Kidney epithelial cell (primary cell): ENCODE measurements around the gene DMKN. TPM values are rescaled to one million over a fixed set of nuclear protein-coding genes. Genes with fewer than 3 reads are reported as not detected.

Source experiments
- DNase-seq: peaks from one replicate; pipeline ENCODE4 v3.0.0-alpha.2; 2010; ENCODE audit warnings: low read depth
- H3K27me3 ChIP-seq: 2 replicates; pipeline ENCODE4 v1.6.0; 2011; ENCODE audit warnings: low read length; ENCODE audit not compliant: control insufficient read depth, insufficient read depth
- H3K36me3 ChIP-seq: 2 replicates; pipeline ENCODE4 v1.5.1; 2011; ENCODE audit warnings: low read length; ENCODE audit not compliant: control insufficient read depth, insufficient read depth
- H3K4me3 ChIP-seq: 2 replicates; pipeline ENCODE4 v1.5.1; 2011; ENCODE audit warnings: low read depth, mild to moderate bottlenecking, control low read depth, low read length
- CTCF ChIP-seq: IDR thresholded peaks from 2 replicates; pipeline ENCODE4 v1.5.1; 2011; ENCODE audit warnings: mild to moderate bottlenecking, moderate library complexity, low read length, control low read depth, inconsistent platforms; ENCODE audit not compliant: insufficient read depth, poor library complexity, severe bottlenecking
- total RNA-seq: library from RNA; depleted of rRNA; stranded (reverse); fragments of >200 nt; gene quantifications from 2 replicates; pipeline ENCODE4 v1.2.3, GENCODE V29; 2015

Gene DMKN
- total RNA-seq, 1 donor from 2014 or later, result 266 TPM

GRCh38 chr19:35516310-35516709, 2.9 kb upstream of the DMKN start:
- no peak for TF ChIP-seq CTCF
- no peaks in the 10 kb centered on the region for H3K36me3 ChIP-seq
- H3K4me3 ChIP-seq, result no peak overlapping the region
- no peak for DNase-seq
- H3K27me3 ChIP-seq, result peaks cover 8% of the 10 kb centered on the region

GRCh38 chr19:35514282-35514809, 897 bp upstream of the DMKN start:
- peaks cover 11% of the 10 kb centered on the region for H3K27me3 ChIP-seq
- no peaks in the 10 kb centered on the region for H3K36me3 ChIP-seq
- DNase-seq, result no peak
- H3K4me3 ChIP-seq, result no peak overlapping the region
- TF ChIP-seq CTCF, result no peak

GRCh38 chr19:35512831-35513627, 420 bp downstream of the DMKN start:
- Histone ChIP-seq H3K27me3 (peaks cover 11% of the 10 kb centered on the region), H3K36me3 (no peaks in the 10 kb centered on the region), H3K4me3 (no peak overlapping the region)
- no peak for DNase-seq
- TF ChIP-seq CTCF, result no peak

- DNase-seq, result no peak
- Histone ChIP-seq H3K27me3 (peaks cover 11% of the 10 kb centered on the region), H3K36me3 (no peaks in the 10 kb centered on the region), H3K4me3 (no peak overlapping the region)
- no peak for TF ChIP-seq CTCF
These were observed 2.1 kb downstream of the DMKN start for GRCh38 chr19:35511337-35511736.

- Histone ChIP-seq H3K4me3 (no peak overlapping the region), H3K27me3 (peaks cover 11% of the 10 kb centered on the region)
These were observed 2.9 kb downstream of the DMKN start for GRCh38 chr19:35510626-35510964.

More at GRCh38 chr19:35510626-35510964, 2.9 kb downstream of the DMKN start:
- no peak for TF ChIP-seq CTCF
- H3K36me3 ChIP-seq, result no peaks in the 10 kb centered on the region
- DNase-seq, result no peak
